K562 (cell line): Measurements from ENCODE around the gene EDDM3A.
"Not testable (repeated sequence)": the region's sequence is repeated elsewhere in the genome, so short reads cannot be mapped to it uniquely, and the experiment has no call there.

ENCODE experiments used
- CTCF ChIP-seq, 3 experiments: IDR thresholded peaks in 2 of 3; conservative IDR thresholded peaks in 1 of 3; 2 replicates each; pipeline ENCODE4 v1.5.1; 2011 to 2012; ENCODE audit warnings: low read length in 3 of 3, mild to moderate bottlenecking in 3 of 3, control low read depth in 2 of 3, improper control_type of control experiment in 1 of 3, inconsistent platforms in 1 of 3, low read depth in 1 of 3, mixed read lengths in 1 of 3, moderate library complexity in 1 of 3; ENCODE audit not compliant: insufficient read depth in 2 of 3
- EGR1 ChIP-seq: fragments of 450-650 bp; conservative IDR thresholded peaks from 2 replicates; pipeline ENCODE4 v1.6.1; 2017; ENCODE audit warnings: mild to moderate bottlenecking
- EZH2 ChIP-seq: IDR thresholded peaks from 2 replicates; pipeline ENCODE4 v1.6.1; 2012; ENCODE audit warnings: low read depth, mild to moderate bottlenecking, inconsistent platforms, low read length, borderline replicate concordance
- HMGXB4 ChIP-seq: sonication (generic); formaldehyde crosslinking; IDR thresholded peaks from 2 replicates; pipeline ENCODE4 v1.8.1; 2023; ENCODE audit warnings: mild to moderate bottlenecking, missing genetic modification reagents
- JUNB ChIP-seq: fragments of 450-650 bp; formaldehyde crosslinking; conservative IDR thresholded peaks from 2 replicates; pipeline ENCODE4 v1.4.0; 2020; ENCODE audit warnings: mild to moderate bottlenecking
- MXI1 ChIP-seq: IDR thresholded peaks from 2 replicates; pipeline ENCODE4 v1.6.1; 2011; ENCODE audit warnings: low read depth, mild to moderate bottlenecking, improper control_type of control experiment, low read length
- POLR2A ChIP-seq: fragments of 450-650 bp; conservative IDR thresholded peaks from 2 replicates; pipeline ENCODE4 v1.6.1; 2016
- RUNX1 ChIP-seq: sonication (generic); IDR thresholded peaks from 2 replicates; pipeline ENCODE4 v1.6.1; 2016; ENCODE audit warnings: antibody characterized with exemption, low read depth
- TCF7 ChIP-seq: sonication (generic); IDR thresholded peaks from 2 replicates; pipeline ENCODE4 v1.6.1; 2016; ENCODE audit warnings: antibody characterized with exemption, borderline replicate concordance
- ZNF512 ChIP-seq: IDR thresholded peaks from 2 replicates; pipeline ENCODE4 v1.6.1; 2016; ENCODE audit warnings: missing genetic modification characterization, missing compliant biosample characterization
- ZNF75A ChIP-seq: fragments of 450-650 bp; formaldehyde crosslinking; IDR thresholded peaks from 2 replicates; pipeline ENCODE4 v1.4.0; 2020; ENCODE audit warnings: mild to moderate bottlenecking

- TF ChIP-seq ZNF75A (CRISPR knock-in tag); POLR2A; HMGXB4; TCF7; EZH2; CTCF (IDR thresholded peaks at IDR 0.05 in 2 of 3, conservative IDR thresholded peaks at IDR 0.05 in 1 of 3; ENCODE audit: insufficient read depth in 2 of 3, low read depth in 1 of 3, low read length in 3 of 3); EGR1; ZNF512 (tag); MXI1; JUNB (CRISPR knock-in tag); RUNX1: not testable (repeated sequence)
Observed at GRCh38 chr14:20700965-20701364, 44.7 kb upstream of the EDDM3A start.
